BLaER1 treated with 17β-estradiol and CSF1 and Interleukin-3, amounts not matched to agents 10 nM and 100 nM (cell line): ENCODE results near the gene DNAH17.

Source experiments
- H3K27ac ChIP-seq, 11 experiments: shearing (Covaris generic); formaldehyde crosslinking; 2 replicates each; pipeline ENCODE4 v1.8.1; 2022
- H3K27me3 ChIP-seq, 11 experiments: shearing (Covaris generic); formaldehyde crosslinking; 2 replicates each; pipeline ENCODE4 v1.8.1; 2022
- H3K36me3 ChIP-seq, 11 experiments: shearing (Covaris generic); formaldehyde crosslinking; 2 replicates each; pipeline ENCODE4 v1.8.1; 2022
- H3K4me1 ChIP-seq, 10 experiments: shearing (Covaris generic); formaldehyde crosslinking; 2 replicates each; pipeline ENCODE4 v1.8.1; 2022
- H3K4me2 ChIP-seq, 11 experiments: shearing (Covaris generic); formaldehyde crosslinking; 2 replicates each; pipeline ENCODE4 v1.8.1; 2022
- H3K4me3 ChIP-seq, 10 experiments: shearing (Covaris generic); formaldehyde crosslinking; 2 replicates each; pipeline ENCODE4 v1.8.1; 2022
- H3K9ac ChIP-seq, 11 experiments: shearing (Covaris generic); formaldehyde crosslinking; 2 replicates each; pipeline ENCODE4 v1.8.1; 2022
- H3K9me3 ChIP-seq, 11 experiments: shearing (Covaris generic); formaldehyde crosslinking; replicated peaks in 1 of 11; 2 replicates each; pipeline ENCODE4 v1.8.1; 2022
- H4K20me1 ChIP-seq, 11 experiments: shearing (Covaris generic); formaldehyde crosslinking; 2 replicates each; pipeline ENCODE4 v1.8.1; 2022
- Cebpa-rat ChIP-seq, 11 experiments: shearing (Covaris generic); IDR thresholded peaks; 2 replicates each; pipeline ENCODE4 v1.8.1; 2022

Gene DNAH17

GRCh38 chr17:78390241-78391050 lies 186.8 kb downstream of the DNAH17 start:
- Histone ChIP-seq H3K4me3 (0 out of 20 replicates have a peak overlapping the region, but pooled peaks of 1 of the 10 experiments have one; percentile 11), H3K9me3 (no peaks in the 10 kb centered on the region), H3K4me2 (peak overlapping the region in 10 of 11 experiments; percentile 38 to 99 (median 95); a peak in 20 of 22 replicates), H4K20me1 (peaks cover 44 to 99% (median 64%) of the 10 kb centered on the region in 11 experiments; a peak in 21 of 22 replicates), H3K27me3 (no peaks in the 10 kb centered on the region), H3K4me1 (peaks cover 51 to 90% (median 76%) of the 10 kb centered on the region in 10 experiments), H3K36me3 (peaks cover 46 to 64% (median 56%) of the 10 kb centered on the region in 11 experiments), H3K27ac (peak overlapping the region in 9 of 11 experiments; percentile 4 to 98 (median 55); a peak in 13 of 22 replicates), H3K9ac (peak overlapping the region in 6 of 11 experiments; percentile 3 to 44 (median 25); a peak in 8 of 22 replicates)
- TF ChIP-seq Cebpa-rat (IDR thresholded peaks at IDR 0.05): no peak

GRCh38 chr17:78387977-78388941 lies 188.9 kb downstream of the DNAH17 start:
- Histone ChIP-seq H3K4me1 (peaks cover 73 to 100% (median 94%) of the 10 kb centered on the region in 10 experiments), H3K4me2 (peak overlapping the region; percentile 88 to 99 (median 95)), H3K27ac (peak overlapping the region; percentile 56 to 98 (median 91)), H3K9me3 (no peaks in the 10 kb centered on the region), H3K36me3 (peaks cover 29 to 53% (median 39%) of the 10 kb centered on the region in 11 experiments), H3K27me3 (no peaks in the 10 kb centered on the region), H3K4me3 (peak overlapping the region in 7 of 10 experiments; percentile 2 to 62 (median 22); a peak in 9 of 20 replicates), H3K9ac (peak overlapping the region; percentile 34 to 98 (median 79)), H4K20me1 (peaks cover 25 to 94% (median 42%) of the 10 kb centered on the region in 11 experiments; a peak in 21 of 22 replicates)
- TF ChIP-seq Cebpa-rat (IDR thresholded peaks at IDR 0.05): no peak

- peak overlapping the region; percentile 88 to 99 (median 95) for H3K4me2 ChIP-seq
- H3K4me3 ChIP-seq: peak overlapping the region in 8 of 10 experiments; percentile 15 to 62 (median 27); a peak in 11 of 20 replicates
- peaks cover 0 to 84% (median 8%) of the 10 kb centered on the region in 11 experiments; a peak in 13 of 22 replicates for H4K20me1 ChIP-seq
- H3K27me3 ChIP-seq: no peaks in the 10 kb centered on the region
- peaks cover 99 to 100% (median 100%) of the 10 kb centered on the region in 10 experiments for H3K4me1 ChIP-seq
- no peak; a peak in 1 of 22 replicates for TF ChIP-seq Cebpa-rat (IDR thresholded peaks at IDR 0.05)
- H3K36me3 ChIP-seq: peaks cover 5 to 48% (median 24%) of the 10 kb centered on the region in 11 experiments; a peak in 15 of 22 replicates
- no peaks in the 10 kb centered on the region for H3K9me3 ChIP-seq
- peak overlapping the region; percentile 72 to 98 (median 79) for H3K9ac ChIP-seq
- H3K27ac ChIP-seq: peak overlapping the region; percentile 85 to 98 (median 91)
Observed at GRCh38 chr17:78384479-78385175, 192.6 kb downstream of the DNAH17 start.

GRCh38 chr17:78383725-78384471 lies 193.3 kb downstream of the DNAH17 start:
- peaks cover 95 to 98% (median 97%) of the 10 kb centered on the region in 10 experiments for H3K4me1 ChIP-seq
- no peaks in the 10 kb centered on the region for H3K27me3 ChIP-seq
- H3K4me3 ChIP-seq: peak overlapping the region in 9 of 10 experiments; percentile 16 to 62 (median 24); a peak in 10 of 20 replicates
- peak overlapping the region; percentile 85 to 98 (median 91) for H3K27ac ChIP-seq
- peak overlapping the region; percentile 72 to 98 (median 79) for H3K9ac ChIP-seq
- H4K20me1 ChIP-seq: peaks cover 0 to 77% (median 2%) of the 10 kb centered on the region in 11 experiments; a peak in 11 of 22 replicates
- TF ChIP-seq Cebpa-rat (IDR thresholded peaks at IDR 0.05): peak in 8 of 11 experiments; percentile 9 to 85 (median 60); a peak in 12 of 22 replicates
- H3K9me3 ChIP-seq: no peaks in the 10 kb centered on the region
- peaks cover 5 to 43% (median 19%) of the 10 kb centered on the region in 11 experiments; a peak in 14 of 22 replicates for H3K36me3 ChIP-seq
- H3K4me2 ChIP-seq: peak overlapping the region; percentile 88 to 99 (median 95)

- Histone ChIP-seq H4K20me1 (peaks cover 0 to 55% (median 0%) of the 10 kb centered on the region in 11 experiments; a peak in 9 of 22 replicates), H3K27me3 (no peaks in the 10 kb centered on the region), H3K4me2 (peak overlapping the region; percentile 86 to 99 (median 95)), H3K4me3 (peak overlapping the region in 7 of 10 experiments; percentile 11 to 98 (median 92); a peak in 14 of 20 replicates), H3K9me3 (no peaks in the 10 kb centered on the region), H3K9ac (peak overlapping the region; percentile 3 to 98 (median 96); a peak in 18 of 22 replicates), H3K36me3 (peaks cover 5 to 42% (median 18%) of the 10 kb centered on the region in 11 experiments; a peak in 14 of 22 replicates), H3K27ac (peak overlapping the region; percentile 1 to 98 (median 91); a peak in 19 of 22 replicates), H3K4me1 (peaks cover 86 to 92% (median 90%) of the 10 kb centered on the region in 10 experiments)
- no peak for TF ChIP-seq Cebpa-rat (IDR thresholded peaks at IDR 0.05)
Observed at GRCh38 chr17:78381601-78382232, 195.5 kb downstream of the DNAH17 start.

GRCh38 chr17:78380370-78380769 lies 196.8 kb downstream of the DNAH17 start:
- no peak for TF ChIP-seq Cebpa-rat (IDR thresholded peaks at IDR 0.05)
- Histone ChIP-seq H3K27ac (peak overlapping the region in 10 of 11 experiments; percentile 49 to 98 (median 94); a peak in 18 of 22 replicates), H3K4me2 (peak overlapping the region; percentile 86 to 99 (median 95)), H3K9ac (peak overlapping the region; percentile 88 to 98 (median 97); a peak in 19 of 22 replicates), H3K36me3 (peaks cover 5 to 42% (median 18%) of the 10 kb centered on the region in 11 experiments; a peak in 14 of 22 replicates), H3K4me3 (peak overlapping the region in 8 of 10 experiments; percentile 86 to 98 (median 96); a peak in 14 of 20 replicates), H3K9me3 (no peaks in the 10 kb centered on the region), H4K20me1 (peaks cover 0 to 42% (median 0%) of the 10 kb centered on the region in 11 experiments; a peak in 7 of 22 replicates), H3K27me3 (no peaks in the 10 kb centered on the region), H3K4me1 (peaks cover 81 to 92% (median 89%) of the 10 kb centered on the region in 10 experiments)
